DND-41 (cell line): Measurements from ENCODE around the gene ATP13A4.

Source experiments
- EZH2 ChIP-seq: IDR thresholded peaks from 3 replicates; pipeline ENCODE4 v1.6.1; 2012; ENCODE audit warnings: borderline replicate concordance, low read depth, mild to moderate bottlenecking, moderate library complexity, low read length, inconsistent platforms; ENCODE audit not compliant: severe bottlenecking
- TF ChIP-seq, protein P1 (sequence below): IDR thresholded peaks from 2 replicates; pipeline ENCODE4 v1.5.1; 2012; ENCODE audit warnings: borderline replicate concordance, low read length, moderate library complexity, mild to moderate bottlenecking; ENCODE audit not compliant: poor library complexity, severe bottlenecking; ENCODE audit errors: extremely low read depth

DNA sequence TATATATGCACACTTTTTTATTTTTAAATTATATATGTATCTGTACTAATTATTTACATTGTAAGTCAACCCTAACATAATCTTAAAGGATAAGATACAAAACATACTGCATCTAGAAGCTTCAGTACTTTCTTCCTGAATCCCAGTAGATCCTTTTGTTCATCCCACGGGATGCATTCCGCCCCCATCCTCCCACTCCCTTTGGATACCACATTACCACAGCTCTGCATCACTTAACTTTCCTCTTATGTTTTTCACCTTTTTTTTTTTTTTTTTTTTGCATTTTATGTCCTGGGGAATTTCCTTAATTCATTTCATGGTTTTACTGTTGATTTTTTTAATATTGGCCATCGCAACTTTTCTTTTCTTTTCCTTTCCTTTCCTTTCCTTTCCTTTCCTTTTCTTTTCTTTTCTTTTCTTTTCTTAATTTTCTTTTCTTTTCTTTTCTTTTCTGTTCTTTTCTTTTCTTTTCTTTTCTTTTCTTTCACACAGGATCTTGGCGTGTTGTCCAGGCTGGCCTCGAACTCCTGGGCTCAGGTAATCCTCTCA, 41.3 kb upstream of the ATP13A4 start:
- TF ChIP-seq, protein P1, sequence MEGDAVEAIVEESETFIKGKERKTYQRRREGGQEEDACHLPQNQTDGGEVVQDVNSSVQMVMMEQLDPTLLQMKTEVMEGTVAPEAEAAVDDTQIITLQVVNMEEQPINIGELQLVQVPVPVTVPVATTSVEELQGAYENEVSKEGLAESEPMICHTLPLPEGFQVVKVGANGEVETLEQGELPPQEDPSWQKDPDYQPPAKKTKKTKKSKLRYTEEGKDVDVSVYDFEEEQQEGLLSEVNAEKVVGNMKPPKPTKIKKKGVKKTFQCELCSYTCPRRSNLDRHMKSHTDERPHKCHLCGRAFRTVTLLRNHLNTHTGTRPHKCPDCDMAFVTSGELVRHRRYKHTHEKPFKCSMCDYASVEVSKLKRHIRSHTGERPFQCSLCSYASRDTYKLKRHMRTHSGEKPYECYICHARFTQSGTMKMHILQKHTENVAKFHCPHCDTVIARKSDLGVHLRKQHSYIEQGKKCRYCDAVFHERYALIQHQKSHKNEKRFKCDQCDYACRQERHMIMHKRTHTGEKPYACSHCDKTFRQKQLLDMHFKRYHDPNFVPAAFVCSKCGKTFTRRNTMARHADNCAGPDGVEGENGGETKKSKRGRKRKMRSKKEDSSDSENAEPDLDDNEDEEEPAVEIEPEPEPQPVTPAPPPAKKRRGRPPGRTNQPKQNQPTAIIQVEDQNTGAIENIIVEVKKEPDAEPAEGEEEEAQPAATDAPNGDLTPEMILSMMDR = no peak
- no peak for TF ChIP-seq EZH2
